Body of pancreas (tissue), 4 donors: Measurements from ENCODE around the gene TMEM106C.

Experiments used
- POLR2A ChIP-seq, 3 donors: fragments of 450-650 bp; IDR thresholded peaks; one replicate each; pipeline ENCODE4 v1.6.1; 2016; ENCODE audit warnings: antibody characterized with exemption in 3 of 3, mild to moderate bottlenecking in 2 of 3
- TF ChIP-seq, protein P1 (sequence below), 7 experiments: fragments of 450-650 bp in 4 of 7; fragments of 200-600 bp in 3 of 7; sonication (generic) in 3 of 7; IDR thresholded peaks; one replicate each; pipeline ENCODE4 v1.5.1; 2016 to 2019; ENCODE audit warnings: antibody characterized with exemption in 7 of 7

- TF ChIP-seq, protein P1, sequence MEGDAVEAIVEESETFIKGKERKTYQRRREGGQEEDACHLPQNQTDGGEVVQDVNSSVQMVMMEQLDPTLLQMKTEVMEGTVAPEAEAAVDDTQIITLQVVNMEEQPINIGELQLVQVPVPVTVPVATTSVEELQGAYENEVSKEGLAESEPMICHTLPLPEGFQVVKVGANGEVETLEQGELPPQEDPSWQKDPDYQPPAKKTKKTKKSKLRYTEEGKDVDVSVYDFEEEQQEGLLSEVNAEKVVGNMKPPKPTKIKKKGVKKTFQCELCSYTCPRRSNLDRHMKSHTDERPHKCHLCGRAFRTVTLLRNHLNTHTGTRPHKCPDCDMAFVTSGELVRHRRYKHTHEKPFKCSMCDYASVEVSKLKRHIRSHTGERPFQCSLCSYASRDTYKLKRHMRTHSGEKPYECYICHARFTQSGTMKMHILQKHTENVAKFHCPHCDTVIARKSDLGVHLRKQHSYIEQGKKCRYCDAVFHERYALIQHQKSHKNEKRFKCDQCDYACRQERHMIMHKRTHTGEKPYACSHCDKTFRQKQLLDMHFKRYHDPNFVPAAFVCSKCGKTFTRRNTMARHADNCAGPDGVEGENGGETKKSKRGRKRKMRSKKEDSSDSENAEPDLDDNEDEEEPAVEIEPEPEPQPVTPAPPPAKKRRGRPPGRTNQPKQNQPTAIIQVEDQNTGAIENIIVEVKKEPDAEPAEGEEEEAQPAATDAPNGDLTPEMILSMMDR (IDR thresholded peaks at IDR 0.05) = no peak
- no peak for TF ChIP-seq POLR2A (IDR thresholded peaks at IDR 0.05)
These were observed 39.4 kb downstream of the TMEM106C start for GRCh38 chr12:48002773-48003218.
